Activated CD4-positive, alpha-beta T cell treated with anti-CD3 and anti-CD28 coated beads for 36 hours (primary cell): ENCODE results near the gene PTH1R. TPM values are rescaled to one million over a fixed set of nuclear protein-coding genes. Genes with fewer than 3 reads are reported as not detected.
A peak's percentile ranks its signal among the peaks of the same experiment; 100 is the strongest.

Source experiments
- ATAC-seq: fragments of 200-7000 bp; cut with Tn5 transposase; one replicate; pipeline ENCODE4 v1.10.0; 2021; ENCODE audit warnings: mild to moderate bottlenecking, moderate library complexity
- CTCF ChIA-PET: fragments of 350-600 bp; sonication (Branson Sonifier 250); formaldehyde crosslinking; loops from one replicate; lab custom pipeline; 2021; ENCODE audit warnings: antibody characterized with exemption; lab: Charles Lee
- POLR2A ChIA-PET: fragments of 350-600 bp; sonication (Branson Sonifier 250); formaldehyde crosslinking; loops from one replicate; lab custom pipeline; 2021; ENCODE audit warnings: antibody characterized with exemption, inconsistent platforms; lab: Charles Lee
- DNase-seq: peaks from one replicate; pipeline ENCODE4 v3.0.0-alpha.2; 2020
- H3K27ac Mint-ChIP-seq: one replicate; pipeline ENCODE4 v1.8.0; 2021; ENCODE audit warnings: mixed read lengths
- H3K27me3 Mint-ChIP-seq: one replicate; pipeline ENCODE4 v1.8.0; 2021; ENCODE audit warnings: mixed read lengths
- H3K36me3 Mint-ChIP-seq: one replicate; pipeline ENCODE4 v1.8.0; 2021; ENCODE audit warnings: low read depth, mixed read lengths
- H3K4me1 Mint-ChIP-seq: one replicate; pipeline ENCODE4 v1.8.0; 2021; ENCODE audit warnings: mixed read lengths
- H3K4me3 Mint-ChIP-seq: one replicate; pipeline ENCODE4 v1.8.0; 2021; ENCODE audit warnings: mild to moderate bottlenecking, moderate library complexity, mixed read lengths
- H3K9me3 Mint-ChIP-seq: one replicate; pipeline ENCODE4 v1.8.0; 2021; ENCODE audit warnings: low read depth, mixed read lengths
- intact Hi-C, 2 experiments: fragments of 100-400 bp; cut with DNase I in 1 of 2; cut with micrococcal nuclease in 1 of 2; formaldehyde crosslinking; loops; one replicate each; pipeline versions ENCODE4 v1.14.2 to v1.15.1; 2022 to 2024; cut with DNase I, micrococcal nuclease
- total RNA-seq, 2 experiments: library from RNA; stranded (reverse); gene quantifications; one replicate each; pipeline ENCODE4 v1.2.3, GENCODE V29; 2021

The PTH1R gene
- total RNA-seq, 2 experiments from 2014 or later: not detected

DNA sequence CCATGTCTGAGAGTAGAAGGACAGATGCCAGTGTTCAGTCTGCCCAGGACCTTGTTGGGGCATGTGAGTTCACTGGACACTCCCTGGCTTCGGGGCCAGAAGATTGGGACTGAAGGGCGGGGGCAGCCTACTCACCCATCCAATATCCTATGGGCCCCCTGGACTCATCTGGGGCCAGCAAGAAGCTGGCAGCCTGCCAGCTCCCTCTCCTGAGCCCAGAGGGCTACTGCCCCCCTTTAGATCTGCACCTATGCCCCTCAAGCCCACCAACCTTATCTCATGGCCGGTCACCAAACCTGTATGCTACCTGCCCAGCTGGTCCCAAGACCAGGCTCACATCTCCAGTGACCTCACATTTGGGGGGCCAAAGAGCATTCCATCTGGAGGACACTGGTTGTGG, 8.1 kb downstream of the PTH1R start:
- no peak for ATAC-seq

DNA sequence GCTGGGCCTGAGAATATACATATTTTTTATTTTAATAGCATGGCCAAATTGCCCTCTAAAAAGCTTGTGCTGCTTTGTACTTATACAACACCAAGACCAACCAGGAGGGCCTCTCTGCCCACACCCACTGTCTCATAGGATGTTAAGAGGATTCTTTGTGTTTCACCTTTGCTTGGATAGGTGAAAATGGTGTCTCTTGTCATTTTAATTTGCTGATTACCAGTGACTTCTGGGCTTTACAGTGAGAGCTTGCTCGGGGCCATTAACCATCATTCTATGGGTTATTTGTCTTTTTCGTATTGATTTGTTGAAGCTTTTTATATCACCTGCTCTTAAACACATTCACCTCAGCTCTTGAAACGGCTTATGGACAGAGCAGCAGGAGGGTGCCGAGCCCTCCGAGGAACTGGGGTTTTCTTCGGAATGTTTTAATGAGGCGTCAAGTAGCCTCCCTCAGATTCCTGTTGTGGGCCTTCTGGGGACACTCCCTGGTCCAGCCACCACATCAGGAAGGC, 10.5 kb downstream of the PTH1R start:
- intact Hi-C loops: no loop called here
- Mint-ChIP-seq H3K36me3 (no peaks in the 10 kb centered on the region), H3K27ac (no peak overlapping the region), H3K27me3 (peaks cover 38% of the 10 kb centered on the region), H3K4me1 (peaks cover 2% of the 10 kb centered on the region), H3K9me3 (no peaks in the 10 kb centered on the region), H3K4me3 (no peak overlapping the region)
- no peak for DNase-seq
- ChIA-PET CTCF (interaction anchor here (0.9 to 1.0 kb wide), 2 partner anchors 19 to 40 kb away, joined by 3 to 4 read pairs; no protein-coding TSS in a partner anchor), POLR2A (no interaction called here)
- no peak for ATAC-seq

More for the DNA sequence above, 8.1 kb downstream of the PTH1R start:
- POLR2A ChIA-PET: no interaction called here
- CTCF ChIA-PET: interaction anchor here (0.6 to 1.4 kb wide), 5 partner anchors 8 to 438 kb away, joined by 3 to 6 read pairs (median 3); partner anchors contain the start of gene PTH1R
- H3K36me3 Mint-ChIP-seq: no peaks in the 10 kb centered on the region
- H3K9me3 Mint-ChIP-seq: no peaks in the 10 kb centered on the region
- H3K27ac Mint-ChIP-seq: no peak overlapping the region
- H3K4me1 Mint-ChIP-seq: no peaks in the 10 kb centered on the region
- peaks cover 27% of the 10 kb centered on the region for H3K27me3 Mint-ChIP-seq
- no peak for DNase-seq
- no peak overlapping the region for H3K4me3 Mint-ChIP-seq
- intact Hi-C loops: no loop called here

DNA sequence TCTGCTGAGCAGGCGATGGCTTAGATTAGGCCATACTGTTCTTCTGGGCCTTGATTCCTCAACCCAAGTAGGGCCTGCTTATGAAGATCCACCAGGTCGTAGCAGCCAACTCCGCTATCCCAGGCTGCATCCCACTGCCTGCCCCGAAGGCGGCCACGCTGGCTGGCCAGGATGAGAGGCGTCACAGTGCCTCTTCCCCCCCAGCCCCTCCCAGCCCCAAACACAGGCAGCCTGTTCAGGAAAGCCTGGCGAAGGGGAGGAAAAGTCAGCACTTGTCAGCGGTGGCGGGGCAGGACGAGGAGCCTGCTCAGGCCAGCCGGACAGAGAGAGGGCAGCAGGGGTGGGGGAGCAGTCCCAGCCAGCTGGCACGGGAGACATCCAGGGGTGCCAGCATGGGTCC, 11.2 kb downstream of the PTH1R start:
- ChIA-PET POLR2A (no interaction called here), CTCF (interaction anchor here (0.9 kb wide), 1 partner anchor 20 kb away, joined by 4 read pairs; no protein-coding TSS in a partner anchor)
- Mint-ChIP-seq H3K4me1 (peaks cover 2% of the 10 kb centered on the region), H3K27me3 (peaks cover 36% of the 10 kb centered on the region), H3K36me3 (no peaks in the 10 kb centered on the region), H3K9me3 (no peaks in the 10 kb centered on the region), H3K4me3 (no peak overlapping the region), H3K27ac (no peak overlapping the region)
- intact Hi-C loops: no loop called here
- no peak for ATAC-seq
- no peak for DNase-seq

DNA sequence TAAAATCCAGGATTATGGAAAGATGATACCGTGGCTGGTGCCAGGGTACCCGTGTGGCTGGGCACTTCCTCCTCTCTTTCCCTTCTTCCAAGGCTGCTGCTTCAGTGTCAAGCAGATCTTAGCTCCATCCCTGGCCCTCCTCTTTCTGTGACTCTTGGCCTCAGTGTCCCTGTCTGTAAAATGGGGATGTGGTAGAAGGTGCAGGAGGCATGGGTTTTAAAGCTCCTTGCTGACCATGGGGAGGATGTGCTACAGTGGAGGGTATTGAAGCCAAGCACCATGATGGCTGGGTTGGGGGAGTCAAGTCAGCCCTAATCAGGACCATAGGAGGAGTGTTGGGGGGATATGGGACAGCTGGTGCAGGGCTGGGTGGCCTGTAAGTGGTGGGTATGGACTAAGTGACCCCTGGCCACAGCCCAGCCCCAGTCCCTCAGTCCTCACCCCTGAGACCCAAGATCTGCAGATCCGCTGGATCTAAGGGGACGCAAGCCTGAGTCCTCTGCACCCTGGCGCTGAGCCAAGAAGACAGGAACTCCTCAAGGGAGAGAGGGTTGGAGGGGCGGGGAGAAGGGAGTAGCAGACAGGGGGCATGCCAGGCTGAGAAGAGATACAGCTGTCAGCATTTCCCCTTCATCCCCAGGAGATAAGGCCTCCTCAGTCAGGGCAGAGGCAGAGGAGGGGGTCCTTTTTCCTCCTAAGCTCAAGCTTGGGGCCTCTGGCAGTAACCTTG, 12.0 kb downstream of the PTH1R start:
- CTCF ChIA-PET: no interaction called here
- peaks cover 2% of the 10 kb centered on the region for H3K4me1 Mint-ChIP-seq
- H3K4me3 Mint-ChIP-seq: no peak overlapping the region
- no peak for ATAC-seq
- H3K9me3 Mint-ChIP-seq: no peaks in the 10 kb centered on the region
- H3K36me3 Mint-ChIP-seq: no peaks in the 10 kb centered on the region
- POLR2A ChIA-PET: no interaction called here
- no peak overlapping the region for H3K27ac Mint-ChIP-seq
- intact Hi-C loops: no loop called here
- H3K27me3 Mint-ChIP-seq: peaks cover 33% of the 10 kb centered on the region
- no peak for DNase-seq

DNA sequence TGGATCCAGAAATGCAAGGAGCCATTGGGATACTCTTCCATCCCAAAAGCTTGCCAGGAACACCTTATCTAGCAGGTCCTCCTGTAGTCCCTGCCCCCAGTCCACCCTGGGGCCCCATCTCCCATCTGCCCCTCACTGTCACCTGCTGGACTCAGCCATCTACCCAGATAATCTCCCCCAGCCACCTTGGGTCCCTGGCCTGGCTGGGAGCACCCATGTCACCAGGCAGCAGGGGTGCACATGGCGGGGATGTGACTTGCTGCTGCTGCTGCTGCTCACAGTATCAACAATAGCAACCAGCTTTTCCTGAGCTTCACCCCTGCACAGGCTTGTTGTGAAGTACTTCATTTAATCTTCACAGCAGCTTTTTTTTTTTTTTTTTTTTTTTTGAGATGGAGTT, 12.6 kb downstream of the PTH1R start:
- intact Hi-C loops: no loop called here
- H3K27ac Mint-ChIP-seq: no peak overlapping the region

DNA sequence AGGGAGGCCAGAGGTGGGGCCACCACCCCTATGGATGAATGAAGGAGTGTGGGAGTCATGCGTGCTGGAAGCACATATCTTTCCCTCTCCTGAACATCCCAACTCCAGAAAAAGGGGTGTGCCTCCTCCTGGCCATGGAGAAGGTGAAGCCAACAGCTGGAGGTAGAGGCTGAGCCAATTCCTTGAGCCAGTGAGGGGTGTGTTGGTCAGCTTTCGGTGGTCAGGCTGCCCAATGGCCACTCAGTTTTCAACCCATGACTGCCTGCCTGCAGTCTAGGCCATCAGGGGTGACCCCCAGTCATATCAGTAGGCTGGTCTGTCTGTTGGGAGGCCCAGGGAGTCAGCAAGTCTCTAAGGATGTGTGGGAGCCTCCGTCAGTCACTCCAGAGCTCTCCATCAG, 13.6 kb downstream of the PTH1R start:
- ChIA-PET CTCF (interaction anchor here (1.0 to 1.9 kb wide), 2 partner anchors 18 to 20 kb away, joined by 3 to 5 read pairs; no protein-coding TSS in a partner anchor), POLR2A (interaction anchor here (0.6 kb wide), 1 partner anchor 320 kb away, joined by 3 read pairs; no protein-coding TSS in a partner anchor)
- intact Hi-C loops: no loop called here
- no peaks in the 10 kb centered on the region for H3K36me3 Mint-ChIP-seq
- H3K27me3 Mint-ChIP-seq: peaks cover 27% of the 10 kb centered on the region
- H3K9me3 Mint-ChIP-seq: no peaks in the 10 kb centered on the region
- DNase-seq: no peak
- H3K4me1 Mint-ChIP-seq: peaks cover 2% of the 10 kb centered on the region
- ATAC-seq: no peak
- no peak overlapping the region for H3K4me3 Mint-ChIP-seq
- no peak overlapping the region for H3K27ac Mint-ChIP-seq

More for the DNA sequence above, 12.6 kb downstream of the PTH1R start:
- ATAC-seq: no peak
- CTCF ChIA-PET: interaction anchor here (1.9 kb wide), 1 partner anchor 19 kb away, joined by 5 read pairs; no protein-coding TSS in a partner anchor
- H3K4me3 Mint-ChIP-seq: no peak overlapping the region
- H3K9me3 Mint-ChIP-seq: no peaks in the 10 kb centered on the region
- POLR2A ChIA-PET: no interaction called here
- H3K36me3 Mint-ChIP-seq: no peaks in the 10 kb centered on the region
- no peak for DNase-seq
- H3K4me1 Mint-ChIP-seq: peaks cover 2% of the 10 kb centered on the region
- peaks cover 28% of the 10 kb centered on the region for H3K27me3 Mint-ChIP-seq

DNA sequence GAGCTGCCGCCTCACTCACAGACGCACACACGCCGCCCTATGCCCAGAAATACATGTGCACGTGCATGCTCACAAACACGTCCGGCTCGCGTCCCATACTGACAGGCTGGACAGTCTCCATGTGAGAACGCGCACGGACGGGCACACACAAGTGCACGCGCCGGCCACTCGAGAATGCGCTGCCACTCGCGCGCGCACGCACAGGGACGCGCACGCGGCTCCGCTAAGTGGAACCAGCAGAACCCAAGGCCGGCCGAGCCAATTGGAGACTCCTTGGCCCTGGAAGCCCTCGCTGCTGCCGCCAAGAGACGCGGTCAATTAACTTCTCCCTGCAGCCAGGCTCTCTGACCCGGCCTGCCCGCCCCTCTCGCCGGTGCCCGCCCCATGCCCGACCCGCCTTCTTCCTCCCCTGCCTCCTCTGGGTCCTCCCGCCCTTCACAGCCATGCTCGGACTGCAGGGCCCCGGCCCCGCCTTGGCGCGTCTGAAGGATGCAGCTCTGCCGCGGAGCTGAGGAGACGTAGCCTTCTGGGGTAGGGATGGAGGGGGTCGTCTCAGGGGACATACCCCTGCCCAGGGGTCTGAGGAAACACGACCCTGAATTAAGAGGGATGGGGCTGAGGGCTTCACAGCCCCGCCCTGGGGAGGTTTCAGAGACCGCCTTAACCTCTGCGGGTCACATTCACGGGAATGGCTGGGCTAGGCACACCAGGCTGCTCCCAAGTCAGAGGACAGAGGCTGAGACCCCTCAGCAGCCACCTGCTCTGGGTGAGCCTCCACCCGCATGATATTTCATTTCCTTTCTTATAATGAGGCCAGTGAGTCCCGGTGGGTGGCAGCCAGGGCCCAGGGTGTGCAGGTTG, 15.0 kb downstream of the PTH1R start:
- ATAC-seq: peak; percentile 28
- peak; percentile 28 for DNase-seq
- ChIA-PET CTCF (interaction anchor here (0.6 kb wide), 1 partner anchor 23 kb away, joined by 3 read pairs; no protein-coding TSS in a partner anchor), POLR2A (no interaction called here)
- intact Hi-C loops: no loop called here
- peaks cover 2% of the 10 kb centered on the region for H3K4me1 Mint-ChIP-seq
- peak overlapping the region; percentile 44 for H3K4me3 Mint-ChIP-seq
- no peaks in the 10 kb centered on the region for H3K9me3 Mint-ChIP-seq
- peaks cover 27% of the 10 kb centered on the region for H3K27me3 Mint-ChIP-seq
- H3K36me3 Mint-ChIP-seq: no peaks in the 10 kb centered on the region
- no peak overlapping the region for H3K27ac Mint-ChIP-seq

DNA sequence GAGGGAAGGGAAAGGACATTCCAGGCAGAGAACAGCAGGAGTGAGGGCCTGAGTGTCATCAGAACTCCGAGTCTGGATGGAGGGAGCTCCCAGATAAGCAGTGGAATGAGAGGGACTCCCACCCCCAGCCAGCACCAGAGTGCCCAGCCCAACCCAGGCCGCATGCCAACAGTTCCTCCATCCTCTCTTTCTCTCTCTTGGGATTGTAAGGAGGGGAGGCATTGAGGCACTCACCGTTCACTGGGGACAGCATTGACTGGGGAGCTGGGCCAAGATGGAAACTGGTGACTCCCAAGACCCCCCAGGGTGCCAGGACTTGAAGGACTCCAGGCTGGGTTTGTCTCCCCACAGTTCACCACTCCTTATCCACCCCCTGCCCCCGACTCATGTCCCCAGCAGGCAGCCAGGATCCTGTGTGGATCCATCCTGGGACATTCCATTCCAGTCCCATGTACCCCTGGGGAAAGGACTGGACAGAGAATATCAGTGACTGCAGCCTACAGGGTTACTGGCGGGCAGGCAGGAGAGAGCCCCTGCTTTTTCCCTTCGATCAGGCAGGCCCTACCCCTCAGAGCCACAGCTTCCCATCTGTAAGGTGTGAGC, 15.7 kb downstream of the PTH1R start:
- POLR2A ChIA-PET: no interaction called here
- Mint-ChIP-seq H3K36me3 (no peaks in the 10 kb centered on the region), H3K9me3 (no peaks in the 10 kb centered on the region), H3K27ac (no peak overlapping the region), H3K4me1 (peaks cover 2% of the 10 kb centered on the region), H3K4me3 (no peak overlapping the region), H3K27me3 (peaks cover 33% of the 10 kb centered on the region)
- CTCF ChIA-PET: interaction anchor here (0.6 to 2.1 kb wide), 2 partner anchors 22 to 24 kb away, joined by 3 to 5 read pairs; no protein-coding TSS in a partner anchor
- DNase-seq (no peak), ATAC-seq (no peak)
- intact Hi-C loops: no loop called here

DNA sequence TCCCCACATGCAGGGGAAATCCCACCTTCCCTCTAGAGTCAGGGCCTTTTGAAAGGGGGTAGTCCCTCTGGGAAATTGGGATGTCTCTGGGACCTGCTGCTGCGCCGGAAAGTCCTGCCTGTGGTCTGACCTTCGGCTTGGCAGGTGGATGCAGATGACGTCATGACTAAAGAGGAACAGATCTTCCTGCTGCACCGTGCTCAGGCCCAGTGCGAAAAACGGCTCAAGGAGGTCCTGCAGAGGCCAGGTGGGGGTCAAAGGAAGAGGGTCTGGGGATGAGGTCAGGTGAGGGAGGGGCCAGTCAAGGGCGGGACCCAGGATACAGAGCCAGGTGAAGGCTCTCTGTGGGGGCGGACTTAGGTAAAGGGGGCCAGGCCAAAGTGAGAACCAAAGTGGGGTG, 16.2 kb downstream of the PTH1R start:
- no peak for ATAC-seq
- DNase-seq: no peak
- POLR2A ChIA-PET: no interaction called here
- Mint-ChIP-seq H3K27me3 (peaks cover 33% of the 10 kb centered on the region), H3K4me1 (peaks cover 4% of the 10 kb centered on the region), H3K36me3 (no peaks in the 10 kb centered on the region), H3K4me3 (no peak overlapping the region), H3K27ac (no peak overlapping the region), H3K9me3 (no peaks in the 10 kb centered on the region)
- CTCF ChIA-PET: interaction anchor here (0.6 to 2.1 kb wide), 2 partner anchors 9 to 22 kb away, joined by 3 to 5 read pairs; no protein-coding TSS in a partner anchor
- intact Hi-C loops: loop anchor here in 1 of 2 experiments (1.0 kb wide), 1 partner anchor 27 kb away; no protein-coding TSS in a partner anchor

DNA sequence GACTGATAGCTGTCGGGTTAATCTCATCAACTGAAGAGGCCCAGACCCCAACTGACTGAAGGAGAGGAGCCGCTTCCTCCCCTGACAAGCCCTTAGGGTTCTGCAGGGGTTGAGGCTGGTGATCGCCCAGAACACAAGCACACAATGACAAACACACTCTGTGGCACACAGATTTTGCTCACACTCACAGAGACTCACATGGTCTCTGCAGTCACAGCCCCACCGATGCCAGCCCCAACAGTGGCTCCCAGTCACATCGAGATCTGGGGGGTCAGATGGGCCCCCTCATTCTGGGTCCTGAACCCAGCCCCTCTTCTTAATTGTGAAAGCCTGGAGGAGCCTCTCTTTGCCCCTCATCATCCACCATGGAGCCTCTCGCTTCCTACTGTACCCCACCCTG, 16.7 kb downstream of the PTH1R start:
- Mint-ChIP-seq H3K27me3 (peaks cover 35% of the 10 kb centered on the region), H3K36me3 (no peaks in the 10 kb centered on the region), H3K9me3 (no peaks in the 10 kb centered on the region), H3K4me1 (peaks cover 4% of the 10 kb centered on the region), H3K27ac (no peak overlapping the region), H3K4me3 (no peak overlapping the region)
- intact Hi-C loops: loop anchor here in 1 of 2 experiments (1.0 kb wide), 1 partner anchor 28 kb away; no protein-coding TSS in a partner anchor
- ChIA-PET POLR2A (no interaction called here), CTCF (interaction anchor here (0.6 to 2.2 kb wide), 8 partner anchors 9 to 196 kb away, joined by 3 to 12 read pairs (median 4); no protein-coding TSS in a partner anchor)
- ATAC-seq (no peak), DNase-seq (no peak)
